Upper lobe of left lung (tissue), 6 donors: Measurements from ENCODE around the gene GAK. TPM values are rescaled to one million over a fixed set of nuclear protein-coding genes. Genes with fewer than 3 reads are reported as not detected.

Experiments
- ATAC-seq, 2 donors: fragments of 200-7000 bp; cut with Tn5 transposase; one replicate each; pipeline ENCODE4 v1.9.1; 2022; ENCODE audit warnings: mild to moderate bottlenecking in 2 of 2, moderate library complexity in 2 of 2; ENCODE audit not compliant: low FRiP score in 2 of 2
- DNase-seq, 2 donors: peaks; one replicate each; pipeline ENCODE4 v3.0.0-alpha.2; 2019 to 2020
- H3K27ac ChIP-seq, 4 donors: fragments of 200-600 bp; sonication (generic); one replicate each; pipeline ENCODE4 v1.5.1; 2016 to 2019
- H3K27me3 ChIP-seq, 4 donors: fragments of 200-600 bp; sonication (generic); one replicate each; pipeline ENCODE4 v1.5.1; 2017 to 2019
- H3K36me3 ChIP-seq, 4 donors: fragments of 200-600 bp; sonication (generic); one replicate each; pipeline ENCODE4 v1.5.1; 2016 to 2019
- H3K4me1 ChIP-seq, 4 donors: fragments of 200-600 bp; sonication (generic); one replicate each; pipeline ENCODE4 v1.5.1; 2018 to 2019
- H3K4me3 ChIP-seq, 4 donors: fragments of 200-600 bp; sonication (generic); one replicate each; pipeline ENCODE4 v1.5.1; 2017 to 2019; ENCODE audit warnings: mild to moderate bottlenecking in 2 of 4, moderate library complexity in 1 of 4
- H3K9me3 ChIP-seq, 4 donors: fragments of 200-600 bp; sonication (generic); one replicate each; pipeline ENCODE4 v1.5.1; 2018 to 2019
- EP300 ChIP-seq, 4 donors: sonication (generic); formaldehyde crosslinking; IDR thresholded peaks; one replicate each; pipeline ENCODE4 v1.5.1; 2017; ENCODE audit warnings: antibody characterized with exemption in 4 of 4, control low read depth in 2 of 4
- POLR2A ChIP-seq, 4 donors: fragments of 450-650 bp; IDR thresholded peaks; one replicate each; pipeline ENCODE4 v1.5.1; 2016 to 2017; ENCODE audit warnings: antibody characterized with exemption in 4 of 4, mild to moderate bottlenecking in 2 of 4
- POLR2AphosphoS5 ChIP-seq, 2 donors: sonication (generic); formaldehyde crosslinking; IDR thresholded peaks; one replicate each; pipeline ENCODE4 v1.5.1; 2017; ENCODE audit warnings: antibody characterized with exemption in 2 of 2
- WGBS, 2 donors: methylation state at CpG; one replicate each; pipeline ENCODE4 v1.1.5; 2017 to 2018; 5-methylcytosine and 5-hydroxymethylcytosine counted together
- total RNA-seq, 6 donors: library from RNA; depleted of rRNA in 4 of 6; stranded (reverse); fragments of >200 nt in 4 of 6; gene quantifications; one replicate each; pipeline versions ENCODE4 v1.1.0 to v1.2.1, GENCODE V29; 2016 to 2021
- TF ChIP-seq, protein P1 (sequence below), 6 experiments: fragments of 450-650 bp in 4 of 6; fragments of 200-600 bp in 2 of 6; sonication (generic) in 2 of 6; IDR thresholded peaks; one replicate each; pipeline ENCODE4 v1.5.1; 2016 to 2019; ENCODE audit warnings: antibody characterized with exemption in 6 of 6
- donor health status: DM: no; HTN: no; CAD: no; lungs with moderate emphysema.
- donor health status: DM: no; HTN: yes; CAD: no; lungs with severe emphysema.

GAK gene
- total RNA-seq, 6 donors from 2014 or later: 116 to 380 (median 154) TPM

DNA sequence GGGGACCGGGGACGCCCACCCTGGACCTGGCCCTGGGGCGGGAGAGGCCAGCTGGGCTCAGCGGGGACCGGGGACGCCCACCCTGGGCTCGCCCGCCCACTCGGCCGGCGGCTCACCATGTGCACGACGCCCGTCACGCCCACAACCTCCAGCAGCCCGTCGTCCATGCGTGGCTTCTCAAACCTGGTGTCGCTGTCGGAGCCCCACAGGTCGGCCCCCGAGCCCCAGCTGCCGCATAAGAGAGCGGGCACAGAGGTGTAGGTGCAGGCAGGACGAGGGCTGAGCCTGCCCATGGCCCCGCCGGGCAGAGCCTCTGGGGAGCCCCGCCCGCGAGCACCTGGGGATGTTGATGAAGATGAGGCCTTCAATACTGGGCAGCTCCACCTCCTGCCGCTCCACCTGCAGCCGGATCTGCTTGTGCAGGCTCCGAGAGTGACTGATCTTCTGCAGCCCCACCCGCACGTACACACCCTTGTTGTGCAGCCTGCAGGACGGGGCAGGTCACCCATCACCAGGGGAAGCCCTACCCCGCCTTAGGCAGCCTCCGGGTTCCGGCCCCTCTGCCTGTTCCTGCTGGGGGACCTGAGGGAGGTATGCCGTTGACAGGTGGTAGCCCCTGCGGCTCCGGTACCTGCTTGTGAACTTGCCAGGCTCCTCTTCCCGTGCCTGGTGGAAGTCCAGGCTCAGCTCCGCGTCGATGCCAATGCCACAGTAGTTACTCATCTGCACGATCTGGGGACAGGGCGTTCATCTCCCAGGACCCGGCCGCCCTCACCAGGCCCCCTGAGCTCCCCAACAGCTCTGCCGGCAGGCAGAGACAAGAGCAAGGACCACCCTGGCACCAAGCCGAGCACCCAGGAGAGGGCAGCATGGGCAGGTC lies 29.5 kb upstream of the GAK start:
- WGBS, 2 donors: 87 to 95% methylated on average over 3 to 41 of the region's 52 CpGs
- no peak overlapping the region for H3K4me3 ChIP-seq
- peak in 1 of 2 donors; percentile 83 for DNase-seq
- H3K4me1 ChIP-seq: no peaks in the 10 kb centered on the region
- peaks cover 0 to 81% (median 55%) of the 10 kb centered on the region in 4 donors for H3K36me3 ChIP-seq
- H3K27me3 ChIP-seq: no peaks in the 10 kb centered on the region
- TF ChIP-seq POLR2AphosphoS5 (IDR thresholded peaks at IDR 0.05) (no peak), POLR2A (IDR thresholded peaks at IDR 0.05) (no peak), EP300 (IDR thresholded peaks at IDR 0.05) (no peak)
- TF ChIP-seq, protein P1, sequence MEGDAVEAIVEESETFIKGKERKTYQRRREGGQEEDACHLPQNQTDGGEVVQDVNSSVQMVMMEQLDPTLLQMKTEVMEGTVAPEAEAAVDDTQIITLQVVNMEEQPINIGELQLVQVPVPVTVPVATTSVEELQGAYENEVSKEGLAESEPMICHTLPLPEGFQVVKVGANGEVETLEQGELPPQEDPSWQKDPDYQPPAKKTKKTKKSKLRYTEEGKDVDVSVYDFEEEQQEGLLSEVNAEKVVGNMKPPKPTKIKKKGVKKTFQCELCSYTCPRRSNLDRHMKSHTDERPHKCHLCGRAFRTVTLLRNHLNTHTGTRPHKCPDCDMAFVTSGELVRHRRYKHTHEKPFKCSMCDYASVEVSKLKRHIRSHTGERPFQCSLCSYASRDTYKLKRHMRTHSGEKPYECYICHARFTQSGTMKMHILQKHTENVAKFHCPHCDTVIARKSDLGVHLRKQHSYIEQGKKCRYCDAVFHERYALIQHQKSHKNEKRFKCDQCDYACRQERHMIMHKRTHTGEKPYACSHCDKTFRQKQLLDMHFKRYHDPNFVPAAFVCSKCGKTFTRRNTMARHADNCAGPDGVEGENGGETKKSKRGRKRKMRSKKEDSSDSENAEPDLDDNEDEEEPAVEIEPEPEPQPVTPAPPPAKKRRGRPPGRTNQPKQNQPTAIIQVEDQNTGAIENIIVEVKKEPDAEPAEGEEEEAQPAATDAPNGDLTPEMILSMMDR (IDR thresholded peaks at IDR 0.05): no peak
- H3K9me3 ChIP-seq: no peaks in the 10 kb centered on the region
- ATAC-seq: no peak
- no peak overlapping the region for H3K27ac ChIP-seq

DNA sequence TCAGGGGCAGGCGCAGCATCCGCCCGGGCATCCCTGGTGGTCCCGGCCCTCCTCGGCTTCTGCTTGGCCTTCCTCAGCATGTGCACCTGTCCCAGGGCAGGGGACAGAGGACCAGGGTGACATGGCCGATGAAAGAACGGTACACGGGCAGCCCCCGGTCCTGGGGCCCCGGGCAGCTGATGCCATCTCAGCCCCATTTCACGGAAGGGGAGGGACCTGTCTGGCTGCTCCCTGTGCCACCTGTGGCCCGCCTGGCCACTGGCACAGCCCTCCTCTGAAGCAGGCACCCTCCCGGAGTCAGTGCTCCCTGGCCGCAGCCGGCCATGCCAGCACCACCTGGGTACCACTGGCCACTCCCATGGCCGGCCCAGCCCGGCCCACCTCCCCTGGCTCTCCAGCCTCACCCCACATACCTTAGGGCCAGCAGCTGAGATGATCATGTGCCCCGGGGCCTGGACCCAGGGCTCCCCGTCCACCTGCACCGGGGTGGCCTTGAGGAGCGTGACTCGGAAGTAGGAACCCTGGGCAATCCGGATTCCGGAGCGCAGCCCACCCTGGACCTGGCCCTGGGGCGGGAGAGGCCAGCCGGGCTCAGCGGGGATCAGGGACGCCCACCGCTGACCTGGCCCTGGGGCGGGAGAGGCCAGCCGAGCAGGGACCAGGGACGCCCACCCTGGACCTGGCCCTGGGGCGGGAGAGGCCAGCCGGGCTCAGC lies 28.7 kb upstream of the GAK start:
- H3K36me3 ChIP-seq: peaks cover 0 to 79% (median 54%) of the 10 kb centered on the region in 4 donors
- H3K9me3 ChIP-seq: no peaks in the 10 kb centered on the region
- H3K4me3 ChIP-seq: no peak overlapping the region
- H3K27me3 ChIP-seq: no peaks in the 10 kb centered on the region
- no peaks in the 10 kb centered on the region for H3K4me1 ChIP-seq
- TF ChIP-seq POLR2AphosphoS5 (IDR thresholded peaks at IDR 0.05): no peak
- no peak for TF ChIP-seq EP300 (IDR thresholded peaks at IDR 0.05)
- TF ChIP-seq, protein P1 (IDR thresholded peaks at IDR 0.05): no peak
- no peak for TF ChIP-seq POLR2A (IDR thresholded peaks at IDR 0.05)
- no peak for ATAC-seq
- 94 to 100% methylated on average over 1 to 23 of the region's 35 CpGs for WGBS, 2 donors
- DNase-seq: peak in 1 of 2 donors; percentile 81
- H3K27ac ChIP-seq: no peak overlapping the region

DNA sequence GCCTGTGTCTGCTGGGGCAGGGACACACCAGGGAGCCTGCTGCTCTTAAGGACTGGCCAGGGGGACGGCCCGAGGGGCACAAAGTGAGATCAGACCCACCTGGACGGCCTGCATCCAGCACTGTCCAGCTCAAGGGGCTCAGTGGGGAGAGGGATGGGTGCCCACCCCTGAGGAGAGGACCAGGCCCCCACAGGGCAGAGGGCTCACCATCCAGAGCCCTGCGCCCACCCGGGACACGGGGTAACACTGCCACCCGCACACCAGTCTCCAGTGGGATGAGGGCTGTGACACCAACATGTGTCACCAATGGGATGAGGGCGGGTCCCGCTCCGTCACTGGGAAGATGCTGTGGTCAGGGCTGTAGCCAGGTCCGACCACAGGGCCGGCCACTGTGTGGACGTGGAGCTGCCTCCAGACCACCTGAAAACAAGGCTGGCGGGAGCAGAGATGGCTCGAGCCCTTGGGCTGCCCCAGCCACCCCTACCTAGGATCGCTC lies 28.1 kb upstream of the GAK start:
- no peaks in the 10 kb centered on the region for H3K4me1 ChIP-seq
- H3K36me3 ChIP-seq: peaks cover 0 to 79% (median 54%) of the 10 kb centered on the region in 4 donors

DNA sequence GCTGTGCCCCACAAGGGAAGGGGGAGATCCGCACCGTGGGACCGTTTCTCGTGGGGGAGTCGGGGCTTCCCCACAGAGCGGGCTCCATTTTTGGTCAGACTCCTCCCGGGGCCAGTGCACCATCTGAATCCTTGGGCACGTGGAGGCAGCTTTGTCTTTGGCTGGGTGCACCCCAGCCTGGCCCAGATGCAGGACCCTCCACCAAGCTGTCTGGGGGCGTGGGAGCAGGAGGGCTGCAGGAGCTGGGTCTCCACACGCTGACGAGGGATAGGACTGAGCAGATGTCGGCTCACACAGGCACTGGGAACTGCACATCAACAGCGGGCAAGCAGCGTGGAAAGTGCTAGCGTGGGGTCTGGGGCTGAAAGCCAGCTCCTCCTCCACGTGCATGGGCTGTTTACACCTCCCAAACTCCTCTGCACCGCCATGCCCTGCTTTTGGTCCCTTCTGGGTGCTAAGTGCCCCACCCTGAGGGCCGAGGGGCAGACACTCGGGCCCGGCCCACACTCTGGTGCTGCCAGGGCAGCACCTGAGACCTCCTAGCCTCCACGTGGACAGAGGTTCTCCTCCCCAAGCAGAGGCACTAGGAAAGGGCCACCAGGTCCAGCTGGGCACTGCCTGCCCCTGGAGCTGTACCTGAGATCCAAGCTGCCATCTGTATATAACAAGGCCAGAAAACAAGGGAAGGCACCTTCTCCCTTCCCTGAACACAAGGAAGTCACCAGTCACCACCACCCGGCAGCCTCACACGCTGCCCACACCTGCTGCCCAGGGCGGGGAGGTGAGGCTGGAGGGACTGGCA lies 27.4 kb upstream of the GAK start:
- no peak overlapping the region for H3K4me3 ChIP-seq
- peaks cover 0 to 79% (median 50%) of the 10 kb centered on the region in 4 donors for H3K36me3 ChIP-seq
- no peaks in the 10 kb centered on the region for H3K27me3 ChIP-seq
- H3K4me1 ChIP-seq: no peaks in the 10 kb centered on the region
- no peaks in the 10 kb centered on the region for H3K9me3 ChIP-seq
- ATAC-seq (no peak), DNase-seq (peak in 1 of 2 donors; percentile 67)
- WGBS, 2 donors: 86 to 92% methylated on average over 18 to 22 of the region's 24 CpGs
- no peak overlapping the region for H3K27ac ChIP-seq
- TF ChIP-seq EP300 (IDR thresholded peaks at IDR 0.05): no peak
- TF ChIP-seq POLR2AphosphoS5 (IDR thresholded peaks at IDR 0.05): no peak
- TF ChIP-seq, protein P1 (IDR thresholded peaks at IDR 0.05): no peak
- TF ChIP-seq POLR2A (IDR thresholded peaks at IDR 0.05): no peak

More for the DNA sequence above, 28.1 kb upstream of the GAK start:
- no peaks in the 10 kb centered on the region for H3K27me3 ChIP-seq
- no peaks in the 10 kb centered on the region for H3K9me3 ChIP-seq
- DNase-seq (peak in 1 of 2 donors; percentile 64), ATAC-seq (no peak)
- H3K4me3 ChIP-seq: no peak overlapping the region
- WGBS, 2 donors: 80 to 91% methylated on average over 1 to 16 of the region's 16 CpGs
- no peak overlapping the region for H3K27ac ChIP-seq
- TF ChIP-seq EP300 (IDR thresholded peaks at IDR 0.05): no peak
